Calu3 (cell line): ENCODE measurements around the gene NEURL1. TPM values are rescaled to one million over a fixed set of nuclear protein-coding genes. Genes with fewer than 3 reads are reported as not detected.

Source experiments
- BruUV-seq: library from RNA; stranded (reverse); fragments of 400-500 nt; replicated peaks from 2 replicates; lab custom pipeline; 2021; lab: Mats Ljungman, UMichigan
- CTCF ChIA-PET: fragments of 300-600 bp; sonication (Branson Sonifier 250); formaldehyde crosslinking; loops from one replicate; lab custom pipeline; 2022; ENCODE audit warnings: antibody characterized with exemption; lab: Charles Lee
- DNase-seq: peaks from one replicate; pipeline ENCODE4 v3.0.0; 2022
- H3K27ac Mint-ChIP-seq: one replicate; pipeline ENCODE4 v1.8.0; 2022; ENCODE audit warnings: mixed read lengths; ENCODE audit not compliant: unreplicated experiment
- H3K27me3 Mint-ChIP-seq: one replicate; pipeline ENCODE4 v1.8.0; 2022; ENCODE audit warnings: mixed read lengths; ENCODE audit not compliant: unreplicated experiment
- H3K36me3 Mint-ChIP-seq: one replicate; pipeline ENCODE4 v1.8.0; 2022; ENCODE audit warnings: mild to moderate bottlenecking, moderate library complexity, mixed read lengths; ENCODE audit not compliant: insufficient read depth, unreplicated experiment
- H3K4me1 Mint-ChIP-seq: one replicate; pipeline ENCODE4 v1.8.0; 2022; ENCODE audit warnings: mild to moderate bottlenecking, low read depth, mixed read lengths; ENCODE audit not compliant: unreplicated experiment
- H3K4me3 Mint-ChIP-seq: one replicate; pipeline ENCODE4 v1.8.0; 2022; ENCODE audit warnings: mild to moderate bottlenecking, low read depth, moderate library complexity, mixed read lengths; ENCODE audit not compliant: unreplicated experiment
- H3K9me3 Mint-ChIP-seq: one replicate; pipeline ENCODE4 v1.8.0; 2022; ENCODE audit warnings: low read depth, mixed read lengths; ENCODE audit not compliant: unreplicated experiment
- intact Hi-C: fragments of 100-400 bp; cut with micrococcal nuclease; formaldehyde crosslinking; loops from one replicate; pipeline ENCODE4 v1.10.0; 2022; ENCODE audit not compliant: unreplicated experiment
- total RNA-seq: library from RNA; stranded (reverse); gene quantifications from 2 replicates; pipeline ENCODE4 v1.2.3, GENCODE V29; 2022
- TF ChIP-seq, protein P1 (sequence below): fragments of 200-600 bp; IDR thresholded peaks from one replicate; pipeline ENCODE4 v1.8.0; 2022; ENCODE audit warnings: antibody characterized with exemption; ENCODE audit not compliant: unreplicated experiment

Gene NEURL1
- total RNA-seq, 1 experiment from 2014 or later = not detected

DNA sequence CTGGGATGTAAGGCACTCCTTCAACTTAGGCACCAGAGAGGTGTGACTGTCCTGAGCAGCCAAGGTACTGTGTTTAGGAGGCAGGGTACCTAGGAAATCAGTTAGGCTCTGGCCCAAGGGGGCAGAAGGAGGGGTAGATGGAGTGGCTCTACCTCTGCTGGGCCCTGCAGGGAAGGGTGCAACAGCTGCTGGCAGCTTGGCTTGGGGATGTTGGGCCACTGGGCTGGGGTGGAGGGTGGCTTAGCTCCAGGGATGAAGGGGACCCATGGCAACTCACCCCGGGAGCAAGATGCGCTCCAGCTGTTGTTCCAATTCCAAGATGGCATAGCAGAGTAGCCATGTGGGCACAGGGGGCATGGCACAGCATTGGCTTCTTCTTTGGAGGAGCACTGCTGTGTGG lies 42.1 kb downstream of the NEURL1 start:
- no peak for DNase-seq
- CTCF ChIA-PET = no interaction called here
- BruUV-seq = no TSS peak
- Mint-ChIP-seq H3K9me3 (no peaks in the 10 kb centered on the region), H3K27me3 (peaks cover 9% of the 10 kb centered on the region), H3K4me1 (no peaks in the 10 kb centered on the region), H3K27ac (no peak overlapping the region), H3K36me3 (no peaks in the 10 kb centered on the region), H3K4me3 (no peak overlapping the region)
- intact Hi-C loops = no loop called here
- TF ChIP-seq, protein P1, sequence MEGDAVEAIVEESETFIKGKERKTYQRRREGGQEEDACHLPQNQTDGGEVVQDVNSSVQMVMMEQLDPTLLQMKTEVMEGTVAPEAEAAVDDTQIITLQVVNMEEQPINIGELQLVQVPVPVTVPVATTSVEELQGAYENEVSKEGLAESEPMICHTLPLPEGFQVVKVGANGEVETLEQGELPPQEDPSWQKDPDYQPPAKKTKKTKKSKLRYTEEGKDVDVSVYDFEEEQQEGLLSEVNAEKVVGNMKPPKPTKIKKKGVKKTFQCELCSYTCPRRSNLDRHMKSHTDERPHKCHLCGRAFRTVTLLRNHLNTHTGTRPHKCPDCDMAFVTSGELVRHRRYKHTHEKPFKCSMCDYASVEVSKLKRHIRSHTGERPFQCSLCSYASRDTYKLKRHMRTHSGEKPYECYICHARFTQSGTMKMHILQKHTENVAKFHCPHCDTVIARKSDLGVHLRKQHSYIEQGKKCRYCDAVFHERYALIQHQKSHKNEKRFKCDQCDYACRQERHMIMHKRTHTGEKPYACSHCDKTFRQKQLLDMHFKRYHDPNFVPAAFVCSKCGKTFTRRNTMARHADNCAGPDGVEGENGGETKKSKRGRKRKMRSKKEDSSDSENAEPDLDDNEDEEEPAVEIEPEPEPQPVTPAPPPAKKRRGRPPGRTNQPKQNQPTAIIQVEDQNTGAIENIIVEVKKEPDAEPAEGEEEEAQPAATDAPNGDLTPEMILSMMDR = no peak

DNA sequence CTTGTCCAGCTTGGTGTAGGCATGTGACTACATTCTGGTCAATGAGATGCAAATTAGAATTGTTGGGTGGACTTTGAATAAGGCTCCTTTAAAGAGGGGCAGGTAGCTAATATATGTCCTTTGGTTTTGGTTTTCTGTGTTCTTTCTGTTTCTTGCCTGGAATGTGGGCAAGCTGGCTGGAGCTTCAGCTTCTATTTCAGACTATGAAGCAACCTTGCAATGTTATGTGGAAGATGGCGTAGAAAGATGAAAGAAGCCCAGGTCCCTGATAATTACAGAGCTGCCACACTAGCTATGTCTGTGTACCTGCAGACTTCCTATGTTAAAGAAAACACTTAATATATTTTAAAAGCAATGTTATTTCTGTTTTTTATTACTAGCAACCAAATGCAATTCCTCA lies 46.2 kb downstream of the NEURL1 start:
- CTCF ChIA-PET = interaction anchor here (0.6 kb wide), 1 partner anchor 274 kb away, joined by 3 read pairs; no protein-coding TSS in a partner anchor
- H3K9me3 Mint-ChIP-seq = no peaks in the 10 kb centered on the region
- H3K27ac Mint-ChIP-seq = no peak overlapping the region
- no peak overlapping the region for H3K4me3 Mint-ChIP-seq
- TF ChIP-seq, protein P1 = no peak
- DNase-seq = no peak
- no peaks in the 10 kb centered on the region for H3K36me3 Mint-ChIP-seq
- H3K4me1 Mint-ChIP-seq = no peaks in the 10 kb centered on the region
- no TSS peak for BruUV-seq
- H3K27me3 Mint-ChIP-seq = peaks cover 36% of the 10 kb centered on the region
- intact Hi-C loops = no loop called here

DNA sequence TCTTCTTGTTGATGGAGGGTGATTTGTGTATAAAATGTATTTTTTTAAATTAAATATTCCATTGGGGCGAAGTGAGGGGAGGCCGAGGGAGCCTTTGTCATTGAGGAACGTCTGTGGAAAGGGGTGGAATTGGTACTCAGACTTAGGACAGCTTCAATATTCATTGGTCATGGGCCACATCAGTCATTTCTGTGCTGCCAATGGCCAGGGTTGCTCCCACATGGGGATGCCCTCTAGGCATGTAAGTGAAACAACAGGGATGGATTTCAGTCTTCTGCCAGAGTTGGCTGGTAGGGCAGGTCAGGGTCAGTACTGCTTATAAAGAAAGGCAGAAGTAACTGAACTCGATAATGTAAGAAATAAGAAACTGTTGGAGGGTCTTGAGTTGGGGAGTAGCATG lies 47.2 kb downstream of the NEURL1 start:
- Mint-ChIP-seq H3K27me3 (peaks cover 36% of the 10 kb centered on the region), H3K4me3 (no peak overlapping the region), H3K9me3 (no peaks in the 10 kb centered on the region), H3K4me1 (no peaks in the 10 kb centered on the region), H3K27ac (no peak overlapping the region), H3K36me3 (no peaks in the 10 kb centered on the region)
- CTCF ChIA-PET = no interaction called here
- intact Hi-C loops = no loop called here
- no peak for DNase-seq
- no TSS peak for BruUV-seq
- TF ChIP-seq, protein P1 = no peak

DNA sequence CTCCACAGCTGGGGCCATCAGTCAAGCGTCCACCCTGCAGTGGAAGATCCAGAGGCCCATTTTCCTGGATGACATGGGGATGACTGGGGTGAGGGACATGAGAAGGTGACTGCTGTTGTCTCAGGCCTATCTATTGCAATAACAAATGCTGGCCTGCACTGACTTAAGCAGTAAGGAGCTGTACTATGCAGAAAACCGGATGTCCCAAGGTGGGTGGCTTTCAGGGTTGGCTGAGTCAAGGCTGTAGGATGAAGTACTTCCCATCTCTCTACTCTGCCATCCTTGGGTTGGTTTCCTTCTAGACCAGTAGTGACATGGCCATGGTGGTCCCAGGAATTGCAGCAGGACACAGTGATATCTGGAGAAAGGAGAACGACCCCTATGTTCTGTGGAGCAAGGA lies 48.1 kb downstream of the NEURL1 start:
- CTCF ChIA-PET = no interaction called here
- intact Hi-C loops = no loop called here
- H3K27ac Mint-ChIP-seq = no peak overlapping the region
- peaks cover 36% of the 10 kb centered on the region for H3K27me3 Mint-ChIP-seq
- no peaks in the 10 kb centered on the region for H3K4me1 Mint-ChIP-seq
- H3K9me3 Mint-ChIP-seq = no peaks in the 10 kb centered on the region
- BruUV-seq = no TSS peak
- TF ChIP-seq, protein P1 = no peak
- DNase-seq = no peak
- no peaks in the 10 kb centered on the region for H3K36me3 Mint-ChIP-seq
- no peak overlapping the region for H3K4me3 Mint-ChIP-seq
